ES-I3 (cell line): Measurements from ENCODE around the gene TRIM54.
"Not testable (repeated sequence)": the region's sequence is repeated elsewhere in the genome, so short reads cannot be mapped to it uniquely, and the experiment has no call there.

Experiments used
- H3K36me3 ChIP-seq: 2 replicates; pipeline ENCODE4 v1.6.1; 2013; ENCODE audit warnings: mild to moderate bottlenecking, low read length, control low read depth, moderate library complexity; ENCODE audit not compliant: insufficient read depth
- H3K4me1 ChIP-seq: 2 replicates; pipeline ENCODE4 v1.6.1; 2013; ENCODE audit warnings: mild to moderate bottlenecking, control low read depth, low read length; ENCODE audit not compliant: insufficient read depth
- H3K9ac ChIP-seq: 2 replicates; pipeline ENCODE4 v1.6.1; 2013; ENCODE audit warnings: low read depth, mild to moderate bottlenecking, low read length, moderate library complexity
- H3K9me3 ChIP-seq: 2 replicates; pipeline ENCODE4 v1.6.1; 2013; ENCODE audit warnings: mild to moderate bottlenecking, low read length, moderate library complexity; ENCODE audit not compliant: control insufficient read depth, insufficient read depth

The TRIM54 gene

DNA sequence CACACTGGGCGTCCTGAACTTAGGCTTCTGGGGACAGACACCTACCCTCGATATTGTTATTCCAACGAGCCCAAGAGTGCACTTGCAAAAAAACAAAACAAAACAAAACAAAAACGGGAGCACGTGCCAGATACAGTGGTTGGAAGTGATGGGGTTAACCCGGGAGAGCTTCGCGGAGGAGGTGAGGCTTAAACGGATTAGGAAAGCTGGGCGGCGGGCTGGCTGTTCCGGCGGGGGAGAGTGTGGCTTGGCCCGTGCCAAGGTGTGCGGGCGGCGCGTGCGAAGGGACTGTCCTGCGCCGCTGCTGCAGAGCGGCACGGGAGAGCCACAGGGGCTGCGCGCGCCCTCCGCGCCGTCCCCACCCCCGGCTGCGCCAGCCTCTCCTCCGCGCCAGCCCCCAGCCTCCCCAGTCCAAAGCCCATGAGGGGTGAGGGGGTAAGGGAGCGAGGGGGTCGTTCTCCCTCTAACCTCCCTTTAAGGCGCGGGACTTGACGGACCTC is 17.9 kb upstream of the TRIM54 start:
- Histone ChIP-seq H3K9ac (peak overlapping the region; percentile 61; the same call in 1 of the 2 replicates), H3K36me3 (no peaks in the 10 kb centered on the region), H3K9me3 (no peaks in the 10 kb centered on the region), H3K4me1 (peaks cover 4% of the 10 kb centered on the region)

DNA sequence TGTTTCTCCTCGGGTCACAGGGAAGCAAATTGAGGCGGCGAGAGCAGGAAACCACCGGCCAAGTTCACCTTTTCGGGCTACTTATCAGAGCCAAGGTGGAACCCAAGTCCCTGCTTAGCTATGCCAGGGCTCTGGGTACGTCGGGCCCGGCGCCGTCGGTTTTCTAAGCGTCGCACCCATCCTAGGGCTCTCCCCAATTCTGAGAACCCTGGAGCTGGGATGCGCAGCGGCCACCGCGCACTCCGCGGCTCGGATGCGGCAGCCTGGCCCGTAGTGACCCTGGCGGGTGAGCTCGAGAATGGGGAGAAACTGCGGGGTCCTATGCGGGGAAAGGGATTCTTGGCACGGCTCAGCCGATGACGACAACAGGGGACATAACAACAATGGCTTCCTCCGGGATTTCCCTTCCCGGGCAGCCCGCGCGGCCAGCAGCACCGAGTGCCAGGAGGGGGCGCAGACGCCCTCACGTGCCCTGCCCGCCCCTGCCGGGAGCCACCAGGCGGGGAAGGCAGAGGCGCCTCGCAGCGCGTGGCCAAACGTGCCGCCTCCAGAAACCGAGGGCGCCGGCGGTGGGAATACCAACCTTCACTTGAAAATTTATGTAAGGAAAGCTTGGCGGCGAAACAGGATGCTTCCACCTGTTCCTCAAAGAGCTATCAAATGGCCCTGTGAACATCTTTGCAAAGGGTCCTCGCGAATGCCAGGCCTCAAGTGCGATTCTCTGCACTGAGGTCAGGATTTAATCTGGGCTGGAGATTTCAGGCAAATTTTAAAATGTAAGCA is 17.3 kb upstream of the TRIM54 start:
- Histone ChIP-seq H3K9me3 (no peaks in the 10 kb centered on the region), H3K9ac (peak overlapping the region; percentile 61), H3K4me1 (peaks cover 4% of the 10 kb centered on the region), H3K36me3 (no peaks in the 10 kb centered on the region)

DNA sequence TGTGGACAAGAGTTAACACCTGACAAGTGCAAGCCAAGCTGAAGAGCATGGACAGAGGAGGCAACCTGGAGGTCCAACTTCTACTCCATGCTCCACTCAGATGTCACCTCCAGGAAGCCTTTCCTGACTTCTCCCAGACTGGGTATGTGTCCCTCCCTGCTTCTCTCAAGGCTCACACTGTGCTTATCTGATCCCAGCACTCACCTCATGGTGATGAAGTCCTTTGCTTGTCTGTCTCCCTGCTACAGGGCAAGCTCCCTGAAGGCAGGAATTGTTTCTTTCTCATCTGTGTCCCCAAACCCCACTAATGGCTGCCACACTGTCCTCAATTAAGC is 16.7 kb upstream of the TRIM54 start:
- no peaks in the 10 kb centered on the region for H3K36me3 ChIP-seq
- H3K9ac ChIP-seq, result no peak overlapping the region
- H3K9me3 ChIP-seq, result 0 out of 2 replicates have a peak, but pooled peaks cover 1% of the 10 kb centered on the region
- peaks cover 4% of the 10 kb centered on the region for H3K4me1 ChIP-seq

DNA sequence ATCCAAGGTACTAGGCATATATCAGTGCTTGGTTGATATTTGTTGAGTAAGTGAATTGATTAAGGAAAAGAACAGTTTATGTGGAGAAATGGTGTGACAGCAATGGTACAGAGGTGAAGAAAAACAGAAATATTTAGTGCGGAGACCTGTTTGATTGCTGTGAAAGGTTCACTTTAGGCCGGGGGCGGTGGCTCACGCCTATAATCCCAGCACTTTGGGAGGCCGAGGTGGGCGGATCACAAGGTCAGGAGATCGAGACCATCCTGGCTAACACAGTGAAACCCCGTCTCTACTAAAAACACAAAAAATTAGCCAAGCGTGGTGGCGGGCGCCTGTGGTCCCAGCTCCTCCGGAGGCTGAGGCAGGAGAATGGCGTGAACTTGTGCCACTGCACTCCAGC is 13.9 kb upstream of the TRIM54 start:
- H3K9me3 ChIP-seq, H3K4me1 ChIP-seq, H3K9ac ChIP-seq, H3K36me3 ChIP-seq: not testable (repeated sequence)

DNA sequence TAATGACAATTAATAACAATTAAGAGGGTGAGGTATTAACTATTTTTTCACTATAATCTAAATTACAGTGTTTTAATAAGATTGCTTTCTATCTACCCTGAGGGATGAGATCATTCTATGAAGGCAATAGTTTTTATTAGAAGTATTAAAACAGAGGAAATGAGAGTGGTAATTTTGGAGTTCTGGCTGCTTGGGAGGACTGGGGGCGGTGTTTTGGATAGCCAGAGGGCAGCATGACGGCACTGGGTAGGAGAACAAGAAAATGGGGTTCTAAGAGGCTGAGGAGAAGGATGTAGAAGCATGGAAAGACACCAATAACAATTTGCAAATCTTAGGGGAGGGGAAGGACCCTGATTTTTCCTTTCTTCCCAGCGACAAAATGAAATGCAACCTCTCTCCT is 12.1 kb upstream of the TRIM54 start:
- Histone ChIP-seq H3K9me3 (0 out of 2 replicates have a peak, but pooled peaks cover 2% of the 10 kb centered on the region), H3K4me1 (no peaks in the 10 kb centered on the region), H3K9ac (no peak overlapping the region), H3K36me3 (no peaks in the 10 kb centered on the region)

DNA sequence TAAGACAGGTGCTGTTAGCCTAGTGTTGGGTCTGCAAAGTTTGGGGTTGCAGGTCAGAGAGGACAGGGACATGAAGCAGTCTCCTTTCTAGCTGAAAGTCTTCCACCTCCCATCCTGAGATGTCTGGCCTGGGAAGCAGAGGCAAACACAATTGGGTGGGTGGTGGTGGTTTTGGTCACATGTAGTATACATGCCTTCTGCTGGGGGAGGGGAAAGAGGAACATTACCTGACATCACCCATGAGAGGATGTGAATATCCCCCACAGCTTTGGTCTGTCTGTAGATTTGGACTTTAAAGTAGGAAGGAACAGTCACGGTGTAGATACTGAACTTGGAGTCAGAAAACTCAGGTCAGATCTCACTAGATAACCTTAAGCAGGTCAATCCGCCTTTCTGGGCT is 11.6 kb upstream of the TRIM54 start:
- Histone ChIP-seq H3K36me3 (no peaks in the 10 kb centered on the region), H3K9ac (no peak overlapping the region), H3K9me3 (0 out of 2 replicates have a peak, but pooled peaks cover 2% of the 10 kb centered on the region), H3K4me1 (no peaks in the 10 kb centered on the region)

DNA sequence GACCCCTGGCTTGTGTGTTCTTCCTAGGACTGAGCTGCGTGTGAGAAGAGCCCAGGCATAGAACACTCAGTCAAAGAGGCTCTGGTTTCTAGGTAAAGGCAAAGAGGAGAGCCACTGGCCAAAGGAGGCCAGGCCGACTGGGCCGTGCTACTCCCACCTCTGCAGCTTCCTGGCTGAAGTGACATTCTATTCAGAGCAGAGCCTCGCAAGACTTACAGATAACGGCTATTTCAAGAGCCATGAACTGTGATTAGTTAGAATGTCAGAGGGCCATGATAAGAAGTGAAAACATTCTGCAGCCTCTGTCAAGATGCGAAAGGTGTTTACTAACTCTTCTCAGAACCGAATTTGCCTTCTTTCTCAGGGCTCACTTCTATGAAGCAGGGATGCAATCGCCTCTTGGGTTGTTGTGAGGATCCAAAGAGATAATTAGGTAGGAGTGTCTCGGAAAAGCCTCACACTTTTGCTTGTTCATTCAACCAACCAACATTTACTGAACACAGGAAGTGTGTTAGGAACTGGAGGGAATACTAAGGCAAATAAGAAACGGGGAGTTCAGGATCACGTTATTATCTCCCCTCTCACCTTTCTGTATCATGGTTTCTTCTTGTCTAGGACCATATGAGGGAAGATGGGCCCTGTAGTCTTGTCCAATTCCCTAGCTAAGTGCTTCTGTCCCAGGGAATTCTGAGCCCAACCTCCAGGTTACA is 10.4 kb upstream of the TRIM54 start:
- H3K36me3 ChIP-seq, result no peaks in the 10 kb centered on the region
- H3K4me1 ChIP-seq, result no peaks in the 10 kb centered on the region
- 0 out of 2 replicates have a peak, but pooled peaks cover 2% of the 10 kb centered on the region for H3K9me3 ChIP-seq
- H3K9ac ChIP-seq, result no peak overlapping the region

DNA sequence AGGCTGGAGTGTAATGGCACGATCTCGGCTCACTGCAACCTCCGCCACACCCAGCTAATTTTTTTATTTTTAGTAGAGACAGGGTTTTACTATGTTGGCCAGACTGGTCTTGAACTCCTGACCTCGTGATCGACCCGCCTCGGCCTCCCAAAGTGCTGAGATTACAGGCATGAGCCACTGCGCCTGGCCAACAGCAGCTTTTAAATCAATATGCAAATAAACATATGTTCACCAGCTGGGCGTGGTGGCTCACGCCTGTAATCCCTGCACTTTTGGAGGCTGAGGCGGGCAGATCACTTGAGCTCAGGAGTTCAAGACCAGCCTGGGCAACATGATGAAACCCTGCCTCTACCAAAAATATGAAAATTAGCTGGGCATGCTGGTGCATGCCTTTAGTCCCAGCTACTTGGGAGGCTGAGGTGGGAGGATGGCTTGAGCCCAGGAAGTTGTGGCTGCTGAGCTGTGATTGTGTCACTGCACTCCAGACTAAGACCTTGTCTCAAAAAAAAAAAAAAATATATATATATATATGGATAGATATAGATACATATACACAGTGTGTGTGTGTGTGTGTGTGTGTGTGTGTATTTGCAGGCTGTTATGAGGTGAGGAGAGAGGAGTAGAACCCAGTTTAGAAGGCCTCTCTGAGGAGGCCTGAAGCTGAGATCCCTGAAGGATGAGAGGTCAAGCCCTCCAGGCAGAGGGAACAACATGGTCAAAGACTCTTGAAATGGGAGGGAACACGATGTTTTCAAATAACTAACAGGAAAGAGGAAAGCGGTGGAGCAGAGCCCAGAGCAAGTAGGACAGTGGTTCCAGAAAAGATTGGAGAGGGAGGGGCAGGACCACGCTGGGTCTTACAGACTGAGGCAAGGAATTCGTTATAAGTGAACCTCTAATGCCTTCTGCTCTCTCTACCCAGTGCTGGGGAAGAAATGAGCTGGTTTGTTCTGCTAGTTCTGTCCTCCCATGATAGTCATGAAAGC is 9.4 kb upstream of the TRIM54 start:
- not testable (repeated sequence) for H3K4me1 ChIP-seq, H3K9me3 ChIP-seq, H3K9ac ChIP-seq, H3K36me3 ChIP-seq

DNA sequence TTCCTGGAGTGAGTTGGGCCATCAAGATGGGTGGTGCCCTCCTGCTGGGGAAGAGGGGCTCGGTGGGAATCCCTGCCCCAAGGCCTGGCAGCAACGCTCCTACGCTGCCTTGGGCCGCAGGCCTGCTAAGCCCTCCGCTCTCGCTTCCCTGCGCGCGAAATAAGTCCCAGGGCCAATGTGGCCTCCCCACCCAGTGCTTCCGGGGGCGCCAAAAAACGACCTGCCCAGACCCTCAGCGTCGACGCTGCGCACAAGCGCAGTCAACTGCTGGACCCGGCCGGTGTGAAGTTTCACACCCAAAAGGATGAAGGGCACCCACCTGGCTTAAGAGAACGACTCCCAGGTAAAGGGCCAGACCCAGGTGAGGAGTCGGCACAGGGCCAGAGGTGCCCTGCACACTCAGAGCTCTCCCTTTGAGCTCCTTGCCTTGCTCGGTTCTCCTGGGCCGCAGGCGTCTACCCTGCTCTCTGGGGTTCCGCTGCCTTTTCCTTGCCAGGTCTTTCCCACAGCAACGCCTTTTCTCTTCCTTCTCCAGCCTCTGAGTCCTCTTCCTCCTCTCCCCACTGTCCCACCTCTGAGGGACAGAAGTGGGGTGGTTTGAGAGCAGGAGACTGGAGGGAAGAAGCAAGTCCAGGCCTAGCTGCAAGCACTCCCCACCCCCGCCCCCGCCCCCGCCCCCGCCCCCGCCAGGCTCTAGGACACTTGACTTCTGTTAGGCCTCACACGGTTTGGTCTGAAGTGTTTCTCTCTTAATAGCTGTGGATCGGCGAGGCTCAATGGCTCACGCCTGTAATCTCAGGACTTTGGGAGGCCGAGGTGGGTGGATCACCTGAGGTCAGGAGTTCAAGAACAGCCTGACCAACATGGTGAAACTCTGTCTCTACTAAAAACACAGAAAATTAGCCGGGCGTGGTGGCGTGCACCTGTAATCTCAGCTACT is 6.7 kb upstream of the TRIM54 start, which contains the start of gene DNAJC5G:
Gene DNAJC5G (plus strand): TSS at position 223 of the 940 bp plus-strand sequence. CDS start 1,296 bp downstream, outside the sequence.
- no peak within 1 kb of the TSS for H3K9ac ChIP-seq
- H3K4me1 ChIP-seq, result no peaks in the 10 kb centered on the region
- H3K9me3 ChIP-seq, result 0 out of 2 replicates have a peak, but pooled peaks cover 1% of the 10 kb centered on the region
- H3K36me3 ChIP-seq, result no peaks in the 10 kb centered on the region

DNA sequence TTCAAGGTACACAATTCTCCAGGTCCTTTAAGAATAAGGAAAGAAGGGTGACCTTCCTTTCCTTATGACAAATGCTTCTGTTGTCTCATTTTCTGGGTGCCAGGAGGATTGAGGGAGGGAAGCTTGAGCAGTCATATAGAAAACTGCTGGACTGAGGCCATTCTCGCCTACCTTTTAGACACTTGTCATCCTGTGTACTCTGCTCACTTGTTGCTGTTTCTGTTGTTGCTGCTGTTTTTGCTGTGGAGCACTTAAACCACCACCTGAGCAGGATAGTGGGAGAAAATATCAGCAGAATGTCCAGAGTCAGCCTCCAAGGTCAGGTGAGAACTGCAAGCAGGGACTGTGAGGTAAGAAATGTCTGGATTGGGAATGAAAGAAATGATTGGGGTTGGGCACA is 4.2 kb upstream of the TRIM54 start:
- H3K36me3 ChIP-seq, result no peaks in the 10 kb centered on the region
- no peaks in the 10 kb centered on the region for H3K9me3 ChIP-seq
- peaks cover 15% of the 10 kb centered on the region for H3K4me1 ChIP-seq
- H3K9ac ChIP-seq, result no peak overlapping the region

DNA sequence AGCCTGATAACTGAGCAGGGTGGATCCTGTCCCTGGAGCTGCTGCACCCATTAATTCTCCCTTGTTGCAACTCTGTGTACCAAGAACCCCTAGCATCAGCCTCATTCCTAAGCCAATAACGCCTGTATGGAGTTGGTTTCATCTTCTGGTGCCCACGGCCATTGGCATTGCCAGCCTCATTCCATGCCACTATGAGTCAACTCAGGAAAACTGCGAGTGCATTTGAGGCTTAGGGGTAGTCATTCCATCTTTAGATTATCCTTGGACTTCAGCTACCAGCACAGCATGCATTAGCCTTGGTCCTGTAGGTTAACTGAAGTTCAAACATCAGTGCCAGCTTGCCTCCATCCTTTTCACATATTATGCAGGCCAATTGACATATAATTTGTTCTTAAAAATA is 1.4 kb upstream of the TRIM54 start:
- Histone ChIP-seq H3K4me1 (peaks cover 19% of the 10 kb centered on the region), H3K9me3 (no peaks in the 10 kb centered on the region), H3K9ac (no peak overlapping the region), H3K36me3 (no peaks in the 10 kb centered on the region)

DNA sequence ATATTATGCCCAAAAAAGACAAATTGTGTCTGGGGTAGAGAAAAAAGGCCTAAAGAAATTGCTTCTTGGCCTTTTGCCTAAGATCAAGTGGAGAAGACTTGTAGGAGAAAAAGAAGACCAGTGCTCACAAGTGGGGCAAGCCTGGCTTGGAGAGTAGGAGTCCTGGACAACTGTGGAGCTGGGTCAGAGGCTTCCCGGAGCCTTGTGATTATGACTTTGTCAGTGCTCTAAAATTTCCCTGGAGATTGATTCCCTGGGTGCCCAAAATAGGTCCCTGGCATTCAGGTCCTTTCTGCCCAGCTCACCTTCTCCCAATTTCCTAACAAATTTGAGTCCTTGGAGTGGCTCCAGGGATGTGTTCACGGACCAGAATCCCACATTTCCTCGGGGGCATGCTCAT is 787 bp upstream of the TRIM54 start:
- H3K36me3 ChIP-seq, result no peaks in the 10 kb centered on the region
- no peak overlapping the region for H3K9ac ChIP-seq
- H3K9me3 ChIP-seq, result no peaks in the 10 kb centered on the region
- H3K4me1 ChIP-seq, result peaks cover 19% of the 10 kb centered on the region

DNA sequence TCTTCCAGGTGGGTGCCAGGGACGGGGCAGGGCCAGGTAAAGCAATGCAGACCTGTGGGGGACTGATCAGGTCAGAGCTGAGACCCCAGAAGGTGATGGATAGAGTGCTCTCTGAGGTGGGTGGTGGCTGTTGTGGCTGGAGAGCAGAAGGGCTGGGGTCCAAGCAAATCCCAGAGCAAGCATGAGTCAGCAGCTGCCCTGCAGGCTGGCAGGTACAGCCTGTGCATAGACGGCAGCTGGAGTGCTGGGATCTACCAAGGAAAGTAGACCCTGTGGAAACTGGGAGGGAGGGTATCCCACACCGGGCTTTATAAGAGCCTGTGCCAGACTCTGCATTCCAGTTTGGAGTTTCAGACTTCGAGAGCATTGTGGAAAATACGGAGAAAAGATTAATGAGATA is 663 bp downstream of the TRIM54 start:
- no peak overlapping the region for H3K9ac ChIP-seq
- no peaks in the 10 kb centered on the region for H3K36me3 ChIP-seq
- H3K9me3 ChIP-seq, result no peaks in the 10 kb centered on the region
- H3K4me1 ChIP-seq, result peaks cover 19% of the 10 kb centered on the region
